NCI-H2227 (cell line): Measurements from ENCODE around the gene YIPF5.
A peak's percentile ranks its signal among the peaks of the same experiment; 100 is the strongest.

Experiments used
- DNase-seq: peaks from one replicate; lab custom pipeline; 2025; ENCODE audit not compliant: unreplicated experiment; lab: John Stamatoyannopoulos, UW

The YIPF5 gene

GRCh38 chr5:144170276-144171024 lies at the start of gene YIPF5, which contains the start of gene KCTD16:
Gene YIPF5 (minus strand): TSS chr5:144170659. CDS start chr5:144169955, 704 bp downstream.
Gene KCTD16 (plus strand): TSS chr5:144170873.
- DNase-seq = peak; percentile 95

DNA sequence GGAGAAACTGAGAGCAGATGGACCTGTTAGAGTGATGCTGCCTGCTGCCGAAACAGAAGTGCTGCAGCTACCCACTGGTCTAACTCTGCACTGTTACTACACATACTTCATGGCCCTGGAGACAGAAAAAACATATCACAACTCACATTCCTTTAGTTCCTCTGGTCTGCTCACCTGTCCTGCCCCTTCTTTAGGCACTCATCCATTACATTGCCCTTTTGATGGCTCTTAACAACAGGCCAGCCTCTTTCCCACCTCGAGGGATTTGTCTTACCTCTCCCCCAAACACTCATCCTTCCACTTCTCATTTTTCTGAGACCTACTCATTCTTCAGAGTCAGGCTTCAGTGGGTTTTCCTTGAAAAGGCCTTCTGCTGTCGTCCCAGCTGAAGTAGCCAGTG lies 49.4 kb upstream of the YIPF5 start:
- no peak for DNase-seq

GRCh38 chr5:144210655-144211054 lies 40.2 kb upstream of the YIPF5 start:
- DNase-seq = no peak

DNA sequence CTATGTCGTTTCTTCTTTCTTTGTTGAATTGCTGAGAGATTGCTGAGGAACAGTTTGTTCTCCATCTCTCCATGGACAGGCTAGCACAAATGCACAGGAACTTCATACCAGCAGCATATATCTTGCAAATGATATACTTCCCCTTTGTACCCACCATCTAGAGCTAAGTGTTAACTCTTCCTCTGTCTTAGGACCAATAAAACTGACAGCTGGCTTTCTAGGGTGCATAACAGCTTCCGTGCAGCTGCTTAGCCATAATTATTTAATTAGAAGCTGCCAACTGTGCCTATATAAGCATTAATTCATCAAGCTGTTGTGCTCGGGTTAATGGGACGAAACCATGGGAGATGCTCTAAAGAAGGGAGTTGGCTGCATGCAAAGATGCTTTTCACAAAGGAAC lies 38.9 kb upstream of the YIPF5 start:
- DNase-seq = no peak

- DNase-seq = no peak
Measured at GRCh38 chr5:144207875-144208444, 37.5 kb upstream of the YIPF5 start.

GRCh38 chr5:144206141-144206540 lies 35.7 kb upstream of the YIPF5 start:
- DNase-seq = no peak

DNA sequence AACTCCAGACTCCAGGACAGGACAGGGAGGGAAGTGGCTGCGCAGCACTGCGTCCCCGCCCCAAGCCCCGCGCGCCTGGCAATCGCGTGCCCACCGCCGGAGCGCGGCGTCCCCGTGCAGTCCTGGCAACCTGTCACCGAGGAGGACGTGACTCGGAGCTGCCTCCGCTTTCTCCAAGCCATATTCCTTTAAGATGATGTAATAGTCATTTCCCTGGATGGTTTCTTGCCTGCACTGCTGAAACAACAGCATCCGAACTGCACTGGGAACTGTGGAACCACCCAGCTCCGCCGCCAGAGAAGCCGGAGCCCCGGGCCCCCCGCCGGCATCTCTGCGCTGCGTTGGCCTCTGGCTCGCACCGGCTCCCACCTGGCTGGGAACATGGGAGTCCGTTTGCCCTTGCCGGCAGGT lies 34.7 kb upstream of the YIPF5 start:
- DNase-seq = peak; percentile 52

- DNase-seq = peak; percentile 66
Measured at GRCh38 chr5:144203750-144204596, 33.5 kb upstream of the YIPF5 start.

GRCh38 chr5:144202726-144203125 lies 32.3 kb upstream of the YIPF5 start:
- no peak for DNase-seq

DNA sequence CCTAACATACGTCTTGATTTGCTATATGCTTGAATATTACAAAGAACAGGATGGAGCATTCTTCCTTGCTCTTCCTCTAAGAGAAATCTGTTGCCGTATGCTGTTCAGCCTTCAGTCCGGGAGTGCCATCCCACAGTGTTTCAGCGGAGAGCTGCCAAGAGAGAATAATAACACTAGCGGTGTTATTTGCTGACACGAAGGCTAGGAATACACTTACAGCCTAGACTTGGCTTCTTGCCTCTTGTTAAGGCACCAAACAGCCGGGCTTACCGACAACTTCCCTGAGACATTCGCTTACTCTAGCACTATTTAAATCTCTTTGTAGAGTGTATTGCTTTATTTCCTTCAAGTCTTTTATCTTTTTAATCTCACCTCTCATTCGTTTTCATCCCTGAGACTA lies 31.6 kb upstream of the YIPF5 start:
- no peak for DNase-seq

GRCh38 chr5:144201588-144201987 lies 31.1 kb upstream of the YIPF5 start:
- no peak for DNase-seq

- DNase-seq = no peak
Measured at GRCh38 chr5:144198386-144198785, 27.9 kb upstream of the YIPF5 start.

- DNase-seq = peak; percentile 77
Measured at GRCh38 chr5:144196612-144197011, 26.2 kb upstream of the YIPF5 start.

DNA sequence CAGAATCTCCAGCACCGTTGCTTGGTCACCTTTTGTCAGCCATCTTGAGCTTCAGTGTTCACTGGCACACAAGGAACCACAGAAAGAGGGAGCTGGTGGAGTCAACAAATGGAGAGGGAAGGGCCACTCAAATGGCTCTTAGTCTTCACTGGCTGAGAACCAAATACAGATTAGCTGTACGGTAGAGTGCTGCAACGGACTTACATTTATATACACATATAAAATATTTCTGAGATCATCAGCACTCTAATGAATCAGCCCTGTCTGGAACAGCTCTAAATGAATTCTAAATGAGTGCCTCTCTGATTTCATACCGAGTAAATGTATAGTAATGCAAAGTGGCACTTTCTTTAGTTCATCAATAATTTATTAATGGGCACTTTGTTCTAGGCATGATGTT lies 25.0 kb upstream of the YIPF5 start:
- DNase-seq = no peak

- no peak for DNase-seq
Measured at GRCh38 chr5:144194144-144194543, 23.7 kb upstream of the YIPF5 start.

- DNase-seq = no peak
Measured at GRCh38 chr5:144192661-144193060, 22.2 kb upstream of the YIPF5 start.

- no peak for DNase-seq
Measured at GRCh38 chr5:144191998-144192397, 21.5 kb upstream of the YIPF5 start.

DNA sequence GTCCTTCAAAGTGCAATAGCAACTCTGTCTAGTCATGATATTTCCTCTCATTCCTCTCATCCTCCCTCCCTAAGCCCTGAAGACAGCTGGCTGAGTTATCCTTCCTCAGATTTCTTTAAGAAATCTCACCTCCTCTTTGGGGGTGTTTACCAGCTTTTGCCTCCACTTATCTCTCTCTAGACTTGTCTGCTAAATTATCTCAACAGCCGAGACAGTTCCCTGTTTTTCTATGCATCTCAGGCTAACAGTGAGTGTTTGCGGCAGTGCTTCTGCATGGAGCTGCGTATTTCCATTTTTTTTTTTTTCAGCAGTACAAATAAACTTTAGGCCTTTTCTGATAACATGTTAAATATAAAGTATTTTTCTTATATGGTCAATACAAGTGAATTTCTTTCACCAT lies 21.1 kb upstream of the YIPF5 start:
- no peak for DNase-seq

DNA sequence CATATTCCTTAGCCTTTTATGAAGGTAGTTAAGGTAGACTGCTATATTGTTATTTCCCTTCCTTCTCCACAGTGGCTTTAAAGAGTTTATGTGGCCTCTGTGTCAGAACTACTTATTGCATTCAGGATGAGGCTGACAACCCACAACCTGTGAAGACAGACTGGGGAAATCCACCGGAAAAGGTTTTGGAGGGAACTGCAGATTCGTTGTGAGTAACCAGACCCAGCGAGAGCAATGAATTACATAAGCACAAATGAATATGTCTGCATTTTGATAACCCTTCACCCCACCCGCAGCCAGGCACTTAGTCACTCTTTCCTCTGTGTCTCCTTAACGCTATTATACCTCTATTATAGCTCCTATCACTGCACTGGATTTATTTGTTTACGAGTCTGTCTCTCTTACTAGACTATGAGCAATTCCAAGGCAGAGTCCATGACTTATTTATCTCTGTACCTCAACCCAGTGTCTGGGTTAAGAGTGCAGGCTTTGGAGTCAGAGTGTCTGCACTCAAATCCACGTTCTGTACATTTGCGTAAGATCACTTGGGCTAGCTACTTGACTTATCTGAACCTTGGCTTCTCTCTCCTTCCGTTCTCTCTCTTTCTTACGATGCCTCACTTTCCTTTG lies 19.5 kb upstream of the YIPF5 start:
- DNase-seq = peak; percentile 10

- DNase-seq = no peak
Measured at GRCh38 chr5:144187699-144188294, 17.3 kb upstream of the YIPF5 start.
